GM12874 (cell line): Measurements from ENCODE around the gene PDCL2.

Experiments used
- TF ChIP-seq, protein P1 (sequence below): IDR thresholded peaks from 2 replicates; pipeline ENCODE4 v1.5.1; 2011; ENCODE audit warnings: low read depth, mild to moderate bottlenecking, control low read depth, low read length, moderate library complexity; ENCODE audit not compliant: insufficient read depth

PDCL2 gene

DNA sequence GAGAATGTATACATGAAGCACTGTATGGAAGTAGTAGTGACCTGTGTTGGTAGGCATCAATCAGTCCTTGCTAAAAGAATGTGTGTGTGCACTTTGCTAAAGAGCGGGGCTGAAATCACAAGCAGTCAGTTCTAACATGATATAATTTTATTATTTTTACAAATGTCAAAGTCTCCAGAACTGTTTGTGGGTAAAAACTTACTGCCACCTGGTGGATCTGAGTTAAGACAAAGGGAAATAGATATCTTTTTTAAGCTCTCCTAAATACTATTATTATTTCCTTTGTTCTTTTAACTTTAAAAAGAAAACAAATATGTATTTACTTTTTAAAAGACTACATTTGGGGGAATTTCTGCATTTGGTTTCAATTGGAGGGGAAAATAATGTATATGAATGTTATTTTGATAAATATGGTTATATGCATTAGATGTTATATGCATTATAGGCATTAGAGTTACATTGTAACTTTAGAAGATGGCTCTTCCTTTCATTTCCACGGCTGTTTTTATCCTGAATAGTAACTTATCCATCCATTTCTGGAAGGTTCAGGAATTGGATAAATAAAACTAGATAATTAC, 37.5 kb downstream of the PDCL2 start:
- TF ChIP-seq, protein P1, sequence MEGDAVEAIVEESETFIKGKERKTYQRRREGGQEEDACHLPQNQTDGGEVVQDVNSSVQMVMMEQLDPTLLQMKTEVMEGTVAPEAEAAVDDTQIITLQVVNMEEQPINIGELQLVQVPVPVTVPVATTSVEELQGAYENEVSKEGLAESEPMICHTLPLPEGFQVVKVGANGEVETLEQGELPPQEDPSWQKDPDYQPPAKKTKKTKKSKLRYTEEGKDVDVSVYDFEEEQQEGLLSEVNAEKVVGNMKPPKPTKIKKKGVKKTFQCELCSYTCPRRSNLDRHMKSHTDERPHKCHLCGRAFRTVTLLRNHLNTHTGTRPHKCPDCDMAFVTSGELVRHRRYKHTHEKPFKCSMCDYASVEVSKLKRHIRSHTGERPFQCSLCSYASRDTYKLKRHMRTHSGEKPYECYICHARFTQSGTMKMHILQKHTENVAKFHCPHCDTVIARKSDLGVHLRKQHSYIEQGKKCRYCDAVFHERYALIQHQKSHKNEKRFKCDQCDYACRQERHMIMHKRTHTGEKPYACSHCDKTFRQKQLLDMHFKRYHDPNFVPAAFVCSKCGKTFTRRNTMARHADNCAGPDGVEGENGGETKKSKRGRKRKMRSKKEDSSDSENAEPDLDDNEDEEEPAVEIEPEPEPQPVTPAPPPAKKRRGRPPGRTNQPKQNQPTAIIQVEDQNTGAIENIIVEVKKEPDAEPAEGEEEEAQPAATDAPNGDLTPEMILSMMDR: no peak

DNA sequence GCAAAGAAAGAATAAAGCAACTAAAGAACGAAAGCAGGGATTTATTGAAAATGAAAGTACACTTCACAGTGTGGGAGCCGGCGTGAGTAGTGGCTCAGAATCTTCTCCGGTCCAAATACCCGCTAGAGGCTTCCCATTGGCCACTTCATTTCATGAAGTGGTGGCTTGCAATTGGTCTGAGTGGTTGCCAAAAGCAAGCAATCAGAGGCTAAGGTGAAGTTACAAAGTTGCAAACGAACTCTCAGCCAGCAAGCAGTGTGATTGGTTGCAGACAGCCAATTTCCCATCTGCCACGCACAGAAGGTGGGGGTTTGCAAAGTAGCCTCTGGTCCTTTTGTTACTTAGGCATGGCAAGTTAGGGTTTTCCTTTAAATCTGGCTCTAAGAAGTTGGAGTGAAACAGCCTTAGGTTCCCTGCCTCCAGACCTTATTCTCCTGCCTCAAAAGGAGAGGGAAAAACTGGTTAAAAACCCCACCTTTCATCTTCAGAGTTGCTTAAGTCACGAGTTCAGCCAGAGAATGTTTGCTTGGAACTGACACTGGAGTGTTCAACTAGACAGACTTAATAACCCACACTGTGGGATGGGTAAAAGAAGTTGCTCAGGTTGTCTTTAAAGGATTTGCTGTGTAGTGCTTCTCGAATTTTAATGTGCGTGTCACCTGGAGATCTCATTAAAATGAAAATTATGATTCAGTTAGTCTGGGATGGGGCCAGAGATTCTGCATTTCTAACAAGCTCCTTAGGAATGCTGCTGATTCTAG, 38.4 kb downstream of the PDCL2 start:
- TF ChIP-seq, protein P1: no peak

DNA sequence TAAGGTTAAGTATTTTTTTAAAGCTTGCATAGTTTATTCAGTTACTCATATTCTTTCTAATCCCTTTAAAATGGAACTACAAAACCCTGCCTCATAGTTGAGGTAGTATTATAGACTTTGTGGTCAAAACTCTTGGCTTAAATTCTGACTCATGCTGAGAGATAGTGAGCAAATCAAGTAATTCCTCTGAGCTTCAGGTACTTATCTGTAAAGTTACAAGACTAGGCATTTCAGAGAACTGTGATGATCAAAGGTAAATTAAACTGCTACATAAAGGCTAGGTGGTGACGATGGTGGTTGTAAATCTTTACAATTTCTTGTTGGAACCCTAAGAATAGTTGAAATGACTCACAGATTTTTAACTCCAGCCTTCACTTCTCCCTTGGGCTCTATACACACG, 42.2 kb downstream of the PDCL2 start:
- TF ChIP-seq, protein P1: no peak

DNA sequence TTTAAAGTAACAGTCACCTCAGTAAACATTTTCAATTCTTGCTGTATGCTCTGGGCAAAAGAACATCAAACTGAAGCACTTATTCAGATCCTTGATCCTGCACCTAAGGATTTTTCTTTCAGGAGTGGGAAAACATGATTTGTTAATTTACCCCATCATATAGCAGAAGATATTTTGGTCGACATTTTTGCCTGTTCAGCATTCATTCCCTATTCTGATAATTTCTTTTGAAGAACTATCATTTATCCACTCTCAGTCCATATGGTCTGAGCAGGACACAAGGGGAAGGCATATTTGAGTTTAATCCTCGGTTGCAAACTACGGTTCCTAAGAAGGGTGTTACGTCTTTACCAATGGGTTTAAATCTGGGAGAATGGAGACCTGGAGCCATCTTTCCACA, 44.1 kb downstream of the PDCL2 start:
- TF ChIP-seq, protein P1: no peak

DNA sequence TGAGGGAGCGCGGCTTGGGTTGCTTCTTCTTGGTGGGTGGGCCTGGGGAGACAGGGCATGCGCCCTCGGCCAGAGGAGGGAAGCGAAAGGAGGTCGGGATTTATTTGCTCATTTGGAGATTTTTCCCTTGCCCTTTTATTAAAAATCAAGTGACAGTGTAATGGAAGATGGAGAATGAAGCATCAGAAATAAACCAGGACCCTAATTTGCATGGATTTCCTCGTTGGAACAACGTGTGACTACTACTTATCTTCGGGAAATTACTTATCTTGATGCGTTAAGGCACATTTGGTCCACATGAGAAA, 44.6 kb downstream of the PDCL2 start:
- TF ChIP-seq, protein P1: no peak

DNA sequence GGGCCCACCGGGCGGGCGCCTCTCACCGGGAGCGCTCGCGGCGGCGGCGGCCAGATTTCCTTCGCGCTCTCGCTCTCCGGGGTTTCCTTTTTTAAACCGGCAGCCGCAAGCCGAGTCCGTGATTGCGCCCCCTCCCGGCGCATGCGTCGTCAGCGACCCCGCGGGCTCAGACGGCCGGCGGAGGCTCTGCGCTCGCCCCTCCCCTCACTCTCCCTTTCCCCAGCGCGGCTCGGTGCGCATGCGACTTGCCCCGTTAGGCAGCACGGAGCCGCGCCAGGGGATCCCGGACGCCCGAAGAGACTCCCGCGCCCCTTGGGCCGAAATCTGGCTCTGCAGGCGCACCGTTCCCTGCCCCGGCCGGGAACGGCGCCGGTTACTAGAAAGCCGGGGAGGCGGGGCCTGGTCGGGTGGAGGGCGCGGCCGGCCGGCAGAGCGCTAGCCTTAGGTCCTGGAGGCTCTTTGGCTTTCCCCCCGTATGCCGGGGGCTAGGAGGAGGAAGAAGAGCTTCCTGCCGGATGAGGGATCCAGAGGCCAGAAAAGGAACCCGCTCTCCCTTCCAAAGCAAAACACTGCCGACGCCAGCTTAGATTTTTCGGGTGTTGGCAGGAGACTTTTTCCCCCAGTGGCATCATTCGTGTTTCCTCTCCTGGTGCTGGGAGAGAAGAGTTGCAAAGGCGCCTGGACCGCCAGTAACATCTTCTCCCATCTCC, 45.1 kb downstream of the PDCL2 start, which contains the start of gene CLOCK:
CLOCK (minus strand) TSS at position 154 of the 710 bp plus-strand sequence. CDS start 64,124 bp downstream, outside the sequence.
- TF ChIP-seq, protein P1: peak; percentile 59

DNA sequence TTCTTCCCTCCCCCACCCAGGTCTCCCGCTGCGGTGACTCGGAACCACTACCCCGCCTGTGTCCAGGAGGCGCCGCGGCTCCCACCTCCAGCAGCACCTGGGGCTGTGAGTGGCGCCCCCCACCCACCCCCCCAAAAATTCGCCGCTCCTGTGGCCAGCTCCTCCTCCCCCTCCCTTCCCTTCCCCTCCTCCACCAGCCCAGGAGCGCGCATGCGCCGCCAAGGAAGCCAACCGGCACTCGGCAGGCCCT, 45.6 kb downstream of the PDCL2 start:
- TF ChIP-seq, protein P1: no peak
